ENCODE data around the gene MAPKAP1.

MAPKAP1 gene

DNA sequence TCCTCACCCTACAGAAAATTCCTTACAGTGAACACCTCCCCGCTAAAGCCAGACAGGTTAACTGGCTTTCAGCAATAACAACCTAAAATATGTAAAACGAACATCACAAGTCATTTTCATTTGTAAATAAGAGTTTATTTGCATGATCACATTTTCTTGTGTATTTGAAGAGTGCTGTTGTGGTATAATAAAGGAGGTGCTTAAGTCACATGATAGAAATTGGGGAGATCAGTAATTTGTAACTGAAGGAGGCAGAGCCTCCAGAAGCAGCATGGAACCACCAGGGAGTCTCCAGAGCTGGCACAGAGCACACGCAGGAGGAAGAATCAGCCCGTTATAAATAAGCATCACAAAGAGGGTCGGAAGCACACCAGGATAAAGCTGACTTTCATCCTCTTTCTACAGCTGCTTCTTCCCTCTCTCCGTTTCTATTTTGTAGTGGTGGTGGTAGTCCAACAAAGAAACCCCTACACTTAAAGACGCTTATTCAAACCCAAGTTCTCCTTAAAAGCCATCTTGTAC lies 210.6 kb downstream of the MAPKAP1 start:
- peak overlapping the region; percentile 69 for H3K27ac ChIP-seq

DNA sequence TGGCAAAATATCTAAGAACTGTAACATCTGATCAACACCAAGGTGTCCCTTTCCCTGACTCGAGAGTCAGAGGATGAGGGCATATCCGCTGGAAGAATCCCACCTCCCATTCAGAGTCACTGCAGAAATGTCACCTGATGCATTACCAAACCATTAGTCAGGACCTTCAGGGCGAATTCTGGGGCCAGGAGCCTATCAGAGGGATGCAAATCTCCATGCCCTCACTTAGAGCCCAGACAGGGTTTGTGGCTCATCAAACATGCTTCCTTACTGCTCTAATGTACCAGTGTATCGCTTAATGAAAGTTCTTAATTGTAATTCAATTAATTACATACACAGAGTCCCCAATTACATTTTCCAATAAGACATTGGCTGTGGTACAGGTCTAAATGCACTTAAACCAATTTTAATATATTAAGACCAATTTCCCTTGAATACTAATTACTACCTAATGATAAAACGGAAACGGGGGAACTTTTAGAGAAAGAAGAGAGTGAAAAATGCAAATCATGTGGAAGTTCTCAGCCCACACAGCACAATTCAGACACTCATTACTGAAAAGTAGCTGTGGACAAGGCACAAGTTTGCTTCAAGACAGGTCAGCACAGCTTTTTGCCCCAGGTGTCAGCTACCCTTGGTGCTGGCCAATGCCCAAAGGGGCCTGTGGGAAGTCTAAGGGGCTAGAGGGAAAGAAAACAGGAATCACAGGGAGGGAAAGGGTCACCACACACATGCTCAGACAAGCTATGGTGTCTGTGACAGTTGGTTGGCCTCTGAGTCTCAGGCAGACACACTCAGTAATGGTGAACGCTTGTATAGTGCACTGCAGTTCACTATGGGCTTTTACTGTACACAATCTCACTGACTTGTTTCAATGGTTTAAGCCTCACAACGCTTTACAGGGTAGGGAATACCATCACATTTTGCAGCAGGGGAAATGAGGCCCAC lies 211.6 kb downstream of the MAPKAP1 start:
- peak overlapping the region; percentile 69 for H3K27ac ChIP-seq

More for the DNA sequence above, 210.6 kb downstream of the MAPKAP1 start:
- DNase-seq (ENCODE audit: low read depth, low spot score) = no peak

DNA sequence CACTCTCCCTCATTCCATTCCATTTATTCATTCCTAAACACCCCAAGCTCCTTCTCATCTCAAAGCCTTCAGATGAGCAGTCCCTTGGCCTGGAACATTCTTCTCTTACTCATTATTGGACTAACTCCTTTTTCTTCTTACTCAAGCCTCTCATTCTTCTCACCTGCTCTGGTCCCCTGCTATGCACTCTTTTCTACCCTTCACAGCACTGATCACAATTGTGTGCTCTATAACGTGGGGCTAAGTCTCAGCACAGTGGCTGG lies 212.4 kb downstream of the MAPKAP1 start:
- H3K27ac ChIP-seq = peak overlapping the region; percentile 69
- DNase-seq (ENCODE audit: low read depth, low spot score) = no peak

More for the DNA sequence above, 211.6 kb downstream of the MAPKAP1 start:
- no peak for DNase-seq (ENCODE audit: low read depth, low spot score)

DNA sequence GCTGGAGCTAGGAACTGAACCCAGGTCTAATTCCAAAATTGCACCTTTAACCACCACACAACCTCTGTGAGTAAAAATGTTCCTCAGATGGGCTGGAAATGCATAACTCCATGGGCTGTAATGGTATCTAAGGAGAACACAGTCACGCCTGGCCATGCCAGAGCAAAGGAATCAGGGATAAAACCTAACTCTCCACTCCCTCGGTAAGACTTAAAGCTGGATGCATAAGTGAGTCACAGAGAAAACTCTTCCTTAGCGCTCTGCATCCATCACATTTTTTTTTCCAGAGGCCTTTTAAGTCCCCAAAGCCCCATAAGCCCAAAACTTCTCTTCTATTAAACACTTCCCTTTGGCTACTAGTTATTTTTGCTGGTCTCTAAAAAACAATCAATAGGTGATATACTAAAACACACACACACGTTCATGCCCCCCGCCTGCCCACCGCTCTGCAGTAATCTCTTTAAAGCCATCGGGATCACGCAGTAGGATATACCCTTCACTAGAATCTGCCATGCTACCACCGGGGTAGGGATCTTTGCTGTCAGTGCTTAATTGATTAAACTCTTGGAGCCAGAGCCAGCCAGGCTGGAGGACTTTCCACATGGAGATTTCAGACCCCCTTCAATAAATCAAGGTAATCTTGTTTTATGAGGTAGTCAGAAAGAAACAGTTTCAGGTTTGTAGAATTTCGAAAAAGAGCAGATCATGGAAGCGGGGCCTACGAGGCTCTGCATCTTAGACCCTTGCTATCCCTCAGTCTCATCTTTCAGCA lies 212.9 kb downstream of the MAPKAP1 start:
- DNase-seq (ENCODE audit: low read depth, low spot score) = no peak
- peak overlapping the region; percentile 69 for H3K27ac ChIP-seq

DNA sequence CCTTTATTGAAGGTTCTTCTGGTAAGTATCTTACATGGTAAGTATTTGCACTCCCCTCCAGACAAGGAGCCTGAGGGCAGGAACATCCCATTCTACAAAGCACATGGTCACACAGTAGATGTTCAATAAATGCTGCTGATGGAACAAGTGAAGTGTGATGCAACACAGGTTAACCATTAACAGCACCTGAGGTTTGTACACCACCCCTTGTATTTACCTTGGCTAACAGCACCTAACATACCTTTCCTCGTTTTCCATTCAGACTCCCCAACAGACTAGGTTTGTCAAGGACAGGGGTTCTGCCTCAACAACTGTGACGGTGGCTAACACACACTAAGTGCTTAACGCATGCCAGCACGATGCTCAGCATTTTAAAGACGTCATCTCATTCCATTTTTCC lies 213.6 kb downstream of the MAPKAP1 start:
- peak overlapping the region; percentile 69 for H3K27ac ChIP-seq

DNA sequence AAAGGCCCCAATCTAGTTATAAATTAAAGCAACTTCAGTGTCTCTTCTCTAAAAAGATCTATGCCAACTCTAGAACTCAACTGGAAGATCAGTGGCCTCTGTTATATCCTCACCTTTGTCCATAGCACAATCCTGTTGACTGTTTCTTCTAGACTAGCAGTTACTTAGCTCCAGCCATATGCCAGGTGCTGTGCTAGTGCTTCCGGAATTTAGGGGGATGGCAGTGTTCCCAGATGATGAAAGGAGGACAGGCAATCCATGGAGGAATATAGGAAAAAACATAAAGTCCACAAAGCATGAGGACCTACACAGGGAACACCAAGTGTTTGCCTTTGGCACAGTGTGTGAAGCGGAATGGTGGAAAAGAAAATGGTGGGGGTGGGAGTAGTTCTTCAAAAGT lies 214.3 kb downstream of the MAPKAP1 start:
- DNase-seq (ENCODE audit: low read depth, low spot score) = no peak
- no peak overlapping the region for H3K27ac ChIP-seq

More for the DNA sequence above, 213.6 kb downstream of the MAPKAP1 start:
- DNase-seq (ENCODE audit: low read depth, low spot score) = no peak

DNA sequence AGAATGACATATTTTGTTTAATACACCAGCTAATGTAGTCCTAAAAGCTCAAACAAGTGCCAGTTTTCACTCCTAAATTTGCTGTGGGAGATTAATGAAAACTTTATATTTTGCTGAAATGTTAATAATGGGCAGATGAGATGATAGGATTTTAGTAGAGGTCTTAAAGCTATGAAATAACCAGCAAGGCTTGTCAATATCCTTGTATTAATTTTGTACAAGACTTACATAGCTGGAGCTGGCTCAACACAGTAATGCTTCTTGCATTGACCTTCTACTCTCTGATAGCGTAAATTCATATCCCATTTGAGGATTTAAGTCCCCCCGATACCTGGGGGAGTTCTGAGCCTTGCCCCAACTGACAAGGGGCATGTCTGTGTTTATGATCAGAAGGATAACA lies 219.2 kb downstream of the MAPKAP1 start:
- no peak overlapping the region for H3K27ac ChIP-seq
- DNase-seq (ENCODE audit: low read depth, low spot score) = no peak

DNA sequence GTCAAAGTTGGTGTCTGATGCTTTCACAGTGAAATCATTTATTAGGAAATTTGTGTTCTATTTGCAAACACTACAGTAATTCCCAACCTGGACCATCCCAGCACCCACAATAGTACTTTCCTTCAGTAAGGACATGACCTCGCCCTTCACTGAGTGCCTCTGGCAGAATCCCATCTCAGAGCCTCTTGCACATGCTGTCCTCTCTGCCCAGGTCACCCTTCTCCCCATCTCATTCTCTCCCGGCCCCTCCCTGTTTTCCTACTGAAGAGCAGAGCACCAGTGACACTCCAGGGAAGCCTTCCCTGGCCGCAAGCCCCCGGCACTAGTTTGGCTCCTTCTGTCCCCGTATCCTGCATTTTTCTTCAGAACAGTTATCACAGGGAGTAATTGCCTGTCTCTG lies 220.4 kb downstream of the MAPKAP1 start:
- DNase-seq (ENCODE audit: low read depth, low spot score) = no peak
- H3K27ac ChIP-seq = no peak overlapping the region

DNA sequence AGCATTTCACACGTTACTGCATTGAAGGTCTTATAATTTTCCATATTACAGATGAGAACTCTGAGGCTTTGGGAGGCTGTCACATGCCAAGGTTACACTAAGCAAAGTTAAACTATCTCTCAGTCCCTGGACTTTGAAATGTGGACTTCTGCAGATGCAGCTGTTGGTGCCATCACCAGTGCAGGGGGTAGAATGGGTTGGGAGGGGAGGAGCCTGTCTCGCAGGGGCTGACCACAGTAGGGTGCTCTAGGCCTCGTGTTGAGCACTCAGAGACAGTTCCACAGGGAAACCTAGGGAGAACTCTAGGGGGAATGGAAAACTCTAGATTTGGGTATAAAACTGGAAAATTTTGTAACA lies 220.9 kb downstream of the MAPKAP1 start:
- H3K27ac ChIP-seq = no peak overlapping the region
- no peak for DNase-seq (ENCODE audit: low read depth, low spot score)

DNA sequence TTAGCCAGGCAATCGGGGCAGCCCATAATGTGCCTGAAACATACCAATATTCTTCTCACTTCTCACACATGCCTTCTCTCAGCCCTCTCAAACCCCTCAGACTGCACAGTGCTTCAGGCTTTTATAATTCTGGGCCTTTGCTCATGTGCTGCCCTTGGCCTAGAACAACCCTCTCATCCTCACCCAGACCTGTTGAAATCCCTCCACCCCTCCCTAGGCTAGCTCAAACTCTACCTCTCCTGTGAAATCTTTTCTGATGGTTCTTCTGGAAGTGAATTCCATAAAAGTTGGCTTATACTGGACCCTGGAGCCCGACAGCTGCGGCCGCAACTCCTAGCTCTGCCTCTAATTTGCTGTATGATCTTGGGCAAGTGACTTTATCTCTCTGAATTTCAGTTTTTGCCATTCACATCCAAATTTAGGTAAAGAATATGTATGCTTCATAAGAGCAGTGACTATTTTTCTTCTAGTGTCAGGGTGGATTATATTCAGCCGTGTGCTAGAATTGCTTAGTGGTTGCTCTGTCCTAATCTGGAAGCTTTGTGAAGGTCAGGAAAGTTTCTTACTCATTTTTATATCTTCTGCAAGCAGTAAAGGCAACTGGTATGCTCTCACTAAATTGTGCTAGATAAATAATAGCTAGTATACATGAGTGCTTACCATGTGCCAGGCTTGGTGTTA lies 221.4 kb downstream of the MAPKAP1 start:
- DNase-seq (ENCODE audit: low read depth, low spot score) = no peak
- H3K27ac ChIP-seq = no peak overlapping the region

DNA sequence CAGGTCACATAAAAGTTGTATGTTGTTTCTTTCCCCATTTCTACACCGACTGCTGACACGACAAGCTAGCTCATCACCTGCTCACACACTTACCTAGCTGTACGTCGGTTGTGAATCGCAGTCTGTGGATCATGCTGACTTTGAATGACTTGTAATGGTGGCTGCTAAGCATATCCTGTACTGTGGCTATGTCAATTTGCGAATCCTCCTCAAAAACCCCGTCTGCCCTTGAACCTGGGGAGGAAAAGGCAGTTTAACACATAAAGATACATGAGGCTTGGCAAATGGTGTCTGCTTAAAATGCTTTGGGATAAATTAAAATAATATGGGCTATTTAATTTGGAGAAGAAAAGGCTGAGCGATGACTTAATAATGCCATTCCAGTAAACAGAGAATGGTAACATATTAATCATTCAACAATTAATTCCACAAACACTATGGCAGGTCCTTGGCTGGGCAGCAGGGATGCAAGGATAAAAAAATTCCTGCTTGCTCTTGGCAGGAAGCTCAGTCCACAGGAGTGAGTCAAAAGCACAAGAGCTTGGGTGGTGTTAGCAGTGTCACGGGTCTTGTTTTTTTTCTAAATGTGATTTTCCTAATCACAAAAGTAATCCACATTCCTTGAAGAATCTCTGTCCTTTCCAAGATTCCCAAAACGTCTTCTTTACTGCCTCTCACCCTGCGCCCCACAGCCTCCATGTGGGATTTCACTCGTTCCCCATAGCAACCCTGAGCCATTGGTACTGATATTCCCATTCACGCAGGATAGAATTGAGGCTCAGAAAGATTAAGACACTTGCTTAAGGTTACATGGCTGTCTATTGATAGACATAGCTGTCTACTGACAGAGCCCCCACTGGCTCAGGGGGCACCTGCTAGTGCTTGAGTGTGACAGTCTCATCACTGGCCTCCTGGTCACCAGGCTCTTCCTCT lies 222.4 kb downstream of the MAPKAP1 start:
- DNase-seq (ENCODE audit: low read depth, low spot score) = peak; percentile 6
- H3K27ac ChIP-seq = peak overlapping the region; percentile 35

DNA sequence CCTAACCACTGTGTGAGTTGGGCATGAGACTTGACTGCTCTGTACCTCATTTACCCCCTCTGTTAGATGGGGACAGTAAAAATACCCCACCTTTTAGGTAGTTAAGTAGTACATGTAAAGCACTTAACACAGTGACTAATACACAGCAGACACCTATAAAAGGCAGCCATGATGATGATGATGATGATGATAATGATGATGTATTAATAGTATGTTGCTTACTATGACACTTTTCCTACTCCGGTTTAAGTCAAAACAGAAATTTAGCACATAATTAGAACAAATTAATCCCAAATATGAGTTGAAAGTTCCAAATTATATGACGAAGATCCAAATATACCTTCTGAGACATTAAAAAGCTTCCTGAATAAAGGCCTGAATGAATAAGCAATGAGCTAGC lies 223.3 kb downstream of the MAPKAP1 start:
- no peak for DNase-seq (ENCODE audit: low read depth, low spot score)
- no peak overlapping the region for H3K27ac ChIP-seq

DNA sequence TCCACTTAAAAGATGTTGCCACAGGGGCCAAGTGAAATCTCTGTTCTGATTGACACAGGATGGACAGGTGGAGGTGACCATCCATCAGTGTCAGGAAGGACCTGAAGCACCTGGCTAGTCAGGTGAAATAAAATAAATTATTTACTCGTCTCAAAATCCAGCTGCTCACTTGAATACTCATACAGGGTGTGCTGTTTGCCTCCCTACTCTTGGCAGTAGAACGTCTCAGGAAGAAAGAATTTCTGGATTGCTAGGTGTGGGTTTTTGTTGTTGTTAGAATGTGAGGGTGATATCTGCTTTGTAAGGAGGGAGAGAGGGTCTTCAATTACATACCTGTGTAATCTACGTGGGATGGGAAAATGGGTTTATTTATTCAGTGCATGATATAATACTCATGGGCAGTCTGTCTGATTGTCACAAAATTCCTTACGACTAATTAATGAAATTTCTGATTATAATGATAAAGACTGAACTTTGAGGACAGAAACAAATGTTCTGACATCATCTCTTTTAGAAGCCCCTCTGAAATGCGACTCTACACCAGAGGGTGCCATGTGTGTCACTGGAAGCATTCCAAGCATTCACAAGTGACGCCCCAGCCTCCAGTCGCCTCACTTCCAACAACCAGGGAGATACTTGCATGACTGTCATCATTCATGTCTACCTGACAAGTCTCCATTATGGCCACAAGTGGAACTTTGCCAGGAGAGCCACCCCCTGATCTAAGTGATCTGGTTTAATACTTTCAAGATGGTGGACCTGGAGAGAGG lies 227.0 kb downstream of the MAPKAP1 start:
- DNase-seq (ENCODE audit: low read depth, low spot score) = no peak
- H3K27ac ChIP-seq = no peak overlapping the region

DNA sequence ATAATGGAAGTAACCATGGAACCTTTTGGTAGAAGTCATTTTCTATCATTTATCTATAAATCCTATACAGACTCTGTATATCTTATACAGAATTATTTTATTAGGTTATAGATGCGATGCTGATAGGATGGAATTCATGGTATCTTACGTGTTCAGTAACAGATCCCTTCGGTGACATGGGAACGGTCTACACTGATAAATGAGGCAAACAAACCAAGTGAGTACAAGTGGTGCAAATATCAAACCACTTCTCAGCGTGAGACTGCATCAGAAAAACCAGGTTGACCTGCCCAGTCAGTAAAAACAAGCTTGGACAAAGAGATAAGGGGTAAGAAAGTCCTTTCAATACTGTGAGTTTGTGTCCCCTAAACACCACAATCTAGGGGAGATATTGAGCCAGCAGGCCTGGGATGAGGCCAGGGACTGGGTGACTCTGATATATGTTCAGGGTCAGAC lies 229.9 kb downstream of the MAPKAP1 start:
- DNase-seq (ENCODE audit: low read depth, low spot score) = no peak
- no peak overlapping the region for H3K27ac ChIP-seq

DNA sequence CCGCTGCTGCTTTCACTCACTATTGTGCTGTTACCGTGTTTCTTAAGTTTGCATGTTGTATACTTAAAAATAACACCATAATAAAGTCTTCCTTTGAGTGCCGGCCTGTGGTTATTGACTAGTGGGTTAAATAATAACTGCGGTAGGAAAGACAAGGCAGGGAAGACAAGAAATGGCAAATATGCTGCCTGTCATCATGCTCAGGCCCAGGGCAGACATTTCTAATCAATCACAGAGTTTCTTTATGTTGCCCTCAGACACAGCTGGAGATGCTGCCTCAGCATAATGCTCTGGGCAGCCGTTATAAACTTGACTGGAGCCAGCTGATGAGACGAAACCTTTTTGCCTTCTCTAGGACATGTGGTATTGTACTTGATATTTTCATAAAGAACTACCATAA lies 230.4 kb downstream of the MAPKAP1 start:
- no peak overlapping the region for H3K27ac ChIP-seq
- no peak for DNase-seq (ENCODE audit: low read depth, low spot score)

DNA sequence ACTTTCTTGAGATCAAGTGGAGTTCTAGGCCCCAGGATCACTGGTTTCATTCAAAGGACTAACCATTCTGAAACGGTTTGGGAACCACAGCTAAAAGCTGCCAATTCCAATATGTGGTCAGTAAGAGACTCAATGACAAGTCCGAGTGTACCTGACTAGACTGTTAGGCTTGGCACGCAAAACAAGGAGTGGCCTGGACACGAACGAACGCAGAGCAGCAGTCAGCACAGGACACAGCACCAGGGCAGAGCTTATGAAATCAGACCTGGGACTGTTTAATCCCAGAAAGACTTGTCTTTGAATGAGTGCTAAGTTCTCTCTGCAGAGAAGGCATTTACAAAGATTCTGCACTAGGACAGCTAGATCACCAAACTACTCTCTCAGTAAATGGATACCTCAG lies 231.6 kb downstream of the MAPKAP1 start:
- no peak overlapping the region for H3K27ac ChIP-seq
- no peak for DNase-seq (ENCODE audit: low read depth, low spot score)

DNA sequence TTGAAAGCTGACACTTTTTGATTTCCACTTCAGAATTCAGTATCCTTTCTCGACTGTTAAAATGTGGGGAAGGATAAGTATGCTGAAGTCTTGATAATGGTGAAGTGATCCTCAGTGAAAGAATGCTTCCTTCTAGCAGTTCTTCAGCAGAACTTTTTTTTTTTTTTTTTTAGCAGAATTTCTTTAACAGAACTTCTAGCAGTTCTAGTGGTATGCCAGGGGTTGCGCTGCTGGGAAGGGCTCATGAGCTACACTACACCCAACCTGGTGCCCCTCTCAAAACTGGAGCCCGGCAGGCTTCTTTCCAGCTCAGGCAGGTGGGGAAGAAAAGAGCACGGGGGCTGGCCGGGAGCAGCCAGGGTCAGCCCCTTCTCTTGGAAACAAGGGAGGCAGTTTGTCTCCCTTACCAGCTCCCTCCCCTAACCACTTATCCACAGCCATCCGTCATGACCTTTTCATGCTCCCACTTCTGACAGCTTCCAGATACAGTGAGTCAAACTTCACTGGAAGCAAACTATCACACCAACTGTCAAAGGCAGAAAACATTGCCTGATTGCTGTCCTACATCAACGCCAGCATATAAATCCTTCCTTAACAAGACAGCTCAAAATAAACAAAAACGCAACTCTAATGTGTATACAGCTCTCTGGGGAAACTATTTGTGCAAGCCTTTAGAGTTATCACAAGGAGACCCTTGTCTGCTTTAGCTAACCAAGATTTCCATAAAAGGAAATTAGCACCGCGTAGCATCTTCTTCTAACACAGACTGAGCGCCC lies 233.9 kb downstream of the MAPKAP1 start:
- DNase-seq (ENCODE audit: low read depth, low spot score) = no peak
- no peak overlapping the region for H3K27ac ChIP-seq

DNA sequence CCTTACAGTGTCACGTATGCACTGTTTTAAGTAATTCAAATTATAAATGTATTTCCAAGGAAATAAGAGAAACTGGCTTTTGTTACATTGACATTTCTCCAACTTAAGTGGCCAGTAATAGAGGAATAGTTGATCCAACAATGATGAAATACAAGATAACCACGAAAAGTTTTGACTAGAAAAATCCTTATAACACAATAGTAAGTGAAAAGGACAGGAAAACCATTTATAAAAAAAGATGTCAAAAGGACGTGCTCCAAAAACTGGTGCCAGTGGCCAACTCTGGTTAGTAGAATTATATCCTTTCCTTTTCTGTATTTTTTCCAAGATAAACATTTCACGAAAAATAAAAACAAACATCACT lies 234.5 kb downstream of the MAPKAP1 start:
- no peak for DNase-seq (ENCODE audit: low read depth, low spot score)
- no peak overlapping the region for H3K27ac ChIP-seq
